Fibroblast of the conjunctiva (primary cell): ENCODE results near the gene RBM25.
A peak's percentile ranks its signal among the peaks of the same experiment; 100 is the strongest.
"Not testable (repeated sequence)": the region's sequence is repeated elsewhere in the genome, so short reads cannot be mapped to it uniquely, and the experiment has no call there.

Source experiments
- DNase-seq: peaks from one replicate; pipeline ENCODE4 v3.0.0-alpha.2; 2010; ENCODE audit warnings: low read depth

RBM25 gene

DNA sequence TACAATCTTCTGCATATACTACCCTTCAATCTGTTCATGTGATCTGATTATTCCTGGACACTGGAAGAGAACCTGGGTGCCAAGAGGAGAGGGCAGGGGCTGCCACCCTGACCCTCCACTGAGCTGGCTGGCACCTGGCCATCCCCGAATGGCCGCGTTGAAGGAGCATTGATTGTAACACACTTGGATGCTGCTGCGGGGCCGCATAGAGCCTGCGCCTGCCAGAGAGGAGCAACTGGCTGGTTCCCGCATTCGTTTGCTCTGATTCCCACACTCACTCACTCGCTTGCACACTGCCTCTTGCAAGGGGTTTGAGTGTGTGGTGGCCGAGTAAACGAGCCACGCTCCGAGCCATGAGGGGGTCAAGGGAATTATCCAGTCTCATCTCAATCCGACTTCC is 110.4 kb downstream of the RBM25 start:
- no peak for DNase-seq

DNA sequence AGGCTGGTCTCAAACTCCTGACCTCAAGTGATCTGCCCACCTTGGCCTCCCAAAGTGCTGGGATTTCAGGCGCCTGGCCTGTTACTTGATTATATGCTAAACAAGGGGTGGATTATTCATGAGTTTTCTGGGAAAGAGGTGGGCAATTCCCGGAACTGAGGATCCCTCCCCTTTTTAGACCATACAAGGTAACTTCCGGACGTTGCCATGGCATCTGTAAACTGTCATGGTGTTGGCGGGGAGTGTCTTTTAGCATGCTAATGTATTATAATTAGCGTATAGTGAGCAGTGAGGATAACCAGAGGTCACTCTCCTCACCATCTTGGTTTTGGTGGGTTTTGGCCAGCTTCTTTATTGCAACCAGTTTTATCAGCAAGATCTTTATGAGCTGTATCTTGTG is 111.5 kb downstream of the RBM25 start:
- DNase-seq: not testable (repeated sequence)

DNA sequence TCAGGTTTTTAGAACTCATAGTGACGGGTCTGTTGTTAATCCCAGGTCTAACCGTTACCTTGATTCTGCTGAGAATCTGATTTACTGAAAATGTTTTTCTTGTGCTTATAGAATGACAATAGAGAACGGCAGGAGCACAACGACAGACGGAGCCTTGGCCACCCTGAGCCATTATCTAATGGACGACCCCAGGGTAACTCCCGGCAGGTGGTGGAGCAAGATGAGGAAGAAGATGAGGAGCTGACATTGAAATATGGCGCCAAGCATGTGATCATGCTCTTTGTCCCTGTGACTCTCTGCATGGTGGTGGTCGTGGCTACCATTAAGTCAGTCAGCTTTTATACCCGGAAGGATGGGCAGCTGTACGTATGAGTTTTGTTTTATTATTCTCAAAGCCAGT is 112.4 kb downstream of the RBM25 start:
- no peak for DNase-seq

DNA sequence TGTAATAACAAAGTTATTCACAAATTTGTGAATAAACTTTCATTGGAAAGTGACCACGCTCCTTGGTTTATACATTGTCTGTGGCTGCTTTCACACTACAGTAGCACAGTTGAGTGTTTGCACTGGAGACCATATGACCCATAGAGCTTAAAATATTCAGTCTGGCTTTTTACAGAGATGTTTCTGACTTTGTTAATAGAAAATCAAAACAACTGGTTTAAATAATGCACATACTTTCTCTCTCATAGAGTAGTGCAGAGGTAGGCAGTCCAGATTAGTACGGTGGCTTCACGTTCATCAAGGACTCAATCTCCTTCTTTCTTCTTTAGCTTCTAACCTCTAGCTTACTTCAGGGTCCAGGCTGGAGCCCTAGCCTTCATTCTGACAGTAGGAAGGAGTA is 114.2 kb downstream of the RBM25 start:
- no peak for DNase-seq

DNA sequence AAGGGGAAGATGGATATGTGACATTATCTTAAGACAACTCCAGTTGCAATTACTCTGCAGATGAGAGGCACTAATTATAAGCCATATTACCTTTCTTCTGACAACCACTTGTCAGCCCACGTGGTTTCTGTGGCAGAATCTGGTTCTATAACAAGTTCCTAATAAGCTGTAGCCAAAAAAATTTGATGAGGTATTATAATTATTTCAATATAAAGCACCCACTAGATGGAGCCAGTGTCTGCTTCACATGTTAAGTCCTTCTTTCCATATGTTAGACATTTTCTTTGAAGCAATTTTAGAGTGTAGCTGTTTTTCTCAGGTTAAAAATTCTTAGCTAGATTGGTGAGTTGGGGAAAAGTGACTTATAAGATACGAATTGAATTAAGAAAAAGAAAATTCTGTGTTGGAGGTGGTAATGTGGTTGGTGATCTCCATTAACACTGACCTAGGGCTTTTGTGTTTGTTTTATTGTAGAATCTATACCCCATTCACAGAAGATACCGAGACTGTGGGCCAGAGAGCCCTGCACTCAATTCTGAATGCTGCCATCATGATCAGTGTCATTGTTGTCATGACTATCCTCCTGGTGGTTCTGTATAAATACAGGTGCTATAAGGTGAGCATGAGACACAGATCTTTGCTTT is 114.9 kb downstream of the RBM25 start:
- peak; percentile 57 for DNase-seq
